OCI-LY1 (cell line): ENCODE results near the gene PTPRE.

ENCODE experiments used
- CTCF ChIP-seq: fragments of 200-600 bp; sonication (generic), shearing (Covaris generic); IDR thresholded peaks from 2 replicates; pipeline ENCODE4 v1.5.1; 2017; ENCODE audit warnings: mild to moderate bottlenecking, antibody characterized with exemption, low read length, moderate library complexity, mixed read lengths
- EZH2 ChIP-seq: fragments of 200-600 bp; sonication (generic), shearing (Covaris generic); IDR thresholded peaks from 2 replicates; pipeline ENCODE4 v1.8.0; 2017; ENCODE audit warnings: borderline replicate concordance, mixed run types, mild to moderate bottlenecking, antibody characterized with exemption, low read length, moderate library complexity, mixed read lengths

DNA sequence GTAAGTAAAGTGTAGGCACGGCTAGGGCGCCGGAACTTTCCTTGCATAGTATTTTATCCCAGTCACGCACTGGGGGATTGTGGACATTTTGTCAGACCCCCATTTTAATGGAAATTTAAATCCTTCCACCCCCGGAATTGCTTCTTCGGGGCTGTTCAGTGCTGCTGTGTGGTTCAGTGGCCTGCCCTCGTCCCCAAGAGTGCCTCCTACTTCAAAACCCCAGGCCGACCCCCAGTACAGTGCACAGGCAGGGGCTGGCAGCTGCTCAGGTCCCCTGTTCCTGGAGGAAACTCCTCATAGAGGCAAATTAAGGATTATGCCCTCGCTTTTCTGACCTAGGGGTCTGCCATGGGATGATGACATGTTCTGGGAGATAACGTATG, 94.5 kb downstream of the PTPRE start:
- no peak for TF ChIP-seq CTCF
- no peak for TF ChIP-seq EZH2
